ENCODE results near the gene PDE6C. TPM values are rescaled to one million over a fixed set of nuclear protein-coding genes. Genes with fewer than 3 reads are reported as not detected.
"Not testable (repeated sequence)": the region's sequence is repeated elsewhere in the genome, so short reads cannot be mapped to it uniquely, and the experiment has no call there.

The PDE6C gene
- total RNA-seq, 1 donor from 2014 or later, result not detected

GRCh38 chr10:93680412-93681047, 68.2 kb downstream of the PDE6C start:
- peak; percentile 76 for TF ChIP-seq CTCF (conservative IDR thresholded peaks at IDR 0.05)
- Mint-ChIP-seq H3K4me3 (no peak overlapping the region), H3K27me3 (ENCODE audit: low read depth) (no peaks in the 10 kb centered on the region), H3K27ac (ENCODE audit: unreplicated experiment) (no peak overlapping the region), H3K36me3 (ENCODE audit: low read depth) (no peaks in the 10 kb centered on the region), H3K9me3 (no peaks in the 10 kb centered on the region), H3K4me1 (no peaks in the 10 kb centered on the region)
- DNase-seq (ENCODE audit: low read depth, low spot score), result no peak

GRCh38 chr10:93687737-93688136, 75.4 kb downstream of the PDE6C start:
- TF ChIP-seq CTCF (conservative IDR thresholded peaks at IDR 0.05), result no peak
- no peaks in the 10 kb centered on the region for H3K4me1 Mint-ChIP-seq
- H3K36me3 Mint-ChIP-seq (ENCODE audit: low read depth), result no peaks in the 10 kb centered on the region
- DNase-seq (ENCODE audit: low read depth, low spot score), result no peak
- H3K27me3 Mint-ChIP-seq (ENCODE audit: low read depth), result no peaks in the 10 kb centered on the region
- no peak overlapping the region for H3K27ac Mint-ChIP-seq (ENCODE audit: unreplicated experiment)
- H3K9me3 Mint-ChIP-seq, result no peaks in the 10 kb centered on the region
- no peak overlapping the region for H3K4me3 Mint-ChIP-seq

GRCh38 chr10:93695740-93696139, 83.4 kb downstream of the PDE6C start:
- no peak for DNase-seq (ENCODE audit: low read depth, low spot score)
- no peak overlapping the region for H3K27ac Mint-ChIP-seq (ENCODE audit: unreplicated experiment)
- no peaks in the 10 kb centered on the region for H3K4me1 Mint-ChIP-seq
- no peak overlapping the region for H3K4me3 Mint-ChIP-seq
- peaks cover 13% of the 10 kb centered on the region for H3K36me3 Mint-ChIP-seq (ENCODE audit: low read depth)
- H3K27me3 Mint-ChIP-seq (ENCODE audit: low read depth), result no peaks in the 10 kb centered on the region
- H3K9me3 Mint-ChIP-seq, result no peaks in the 10 kb centered on the region
- TF ChIP-seq CTCF (conservative IDR thresholded peaks at IDR 0.05), result no peak

GRCh38 chr10:93696582-93696981, 84.2 kb downstream of the PDE6C start:
- DNase-seq (ENCODE audit: low read depth, low spot score); H3K4me1 Mint-ChIP-seq; H3K9me3 Mint-ChIP-seq; H3K4me3 Mint-ChIP-seq; H3K27me3 Mint-ChIP-seq (ENCODE audit: low read depth): not testable (repeated sequence)
- H3K27ac Mint-ChIP-seq (ENCODE audit: unreplicated experiment), result peak overlapping the region; percentile 27
- peaks cover 13% of the 10 kb centered on the region for H3K36me3 Mint-ChIP-seq (ENCODE audit: low read depth)

GRCh38 chr10:93697207-93697606, 84.9 kb downstream of the PDE6C start:
- no peak for DNase-seq (ENCODE audit: low read depth, low spot score)
- Mint-ChIP-seq H3K36me3 (ENCODE audit: low read depth) (peaks cover 13% of the 10 kb centered on the region), H3K9me3 (no peaks in the 10 kb centered on the region), H3K27ac (ENCODE audit: unreplicated experiment) (no peak overlapping the region), H3K27me3 (ENCODE audit: low read depth) (no peaks in the 10 kb centered on the region), H3K4me1 (no peaks in the 10 kb centered on the region), H3K4me3 (peak overlapping the region; percentile 17)
- no peak for TF ChIP-seq CTCF (conservative IDR thresholded peaks at IDR 0.05)

GRCh38 chr10:93701866-93702209, 89.5 kb downstream of the PDE6C start:
- peaks cover 3% of the 10 kb centered on the region for H3K4me1 Mint-ChIP-seq
- no peaks in the 10 kb centered on the region for H3K9me3 Mint-ChIP-seq
- no peaks in the 10 kb centered on the region for H3K27me3 Mint-ChIP-seq (ENCODE audit: low read depth)
- TF ChIP-seq CTCF (conservative IDR thresholded peaks at IDR 0.05), result no peak
- no peak overlapping the region for H3K4me3 Mint-ChIP-seq
- H3K36me3 Mint-ChIP-seq (ENCODE audit: low read depth), result peaks cover 3% of the 10 kb centered on the region
- no peak for DNase-seq (ENCODE audit: low read depth, low spot score)
- H3K27ac Mint-ChIP-seq (ENCODE audit: unreplicated experiment), result no peak overlapping the region

Measured in neural crest cell (in vitro differentiated cells).